DMS53 treated with DMSO at 0.1 percent for 48 hours (cell line): ENCODE data around the gene PPIL4.
A peak's percentile ranks its signal among the peaks of the same experiment; 100 is the strongest.
"Not testable (repeated sequence)": the region's sequence is repeated elsewhere in the genome, so short reads cannot be mapped to it uniquely, and the experiment has no call there.

Experiments
- DNase-seq: peaks from one replicate; lab custom pipeline; 2025; ENCODE audit not compliant: unreplicated experiment; lab: John Stamatoyannopoulos, UW

PPIL4 gene

DNA sequence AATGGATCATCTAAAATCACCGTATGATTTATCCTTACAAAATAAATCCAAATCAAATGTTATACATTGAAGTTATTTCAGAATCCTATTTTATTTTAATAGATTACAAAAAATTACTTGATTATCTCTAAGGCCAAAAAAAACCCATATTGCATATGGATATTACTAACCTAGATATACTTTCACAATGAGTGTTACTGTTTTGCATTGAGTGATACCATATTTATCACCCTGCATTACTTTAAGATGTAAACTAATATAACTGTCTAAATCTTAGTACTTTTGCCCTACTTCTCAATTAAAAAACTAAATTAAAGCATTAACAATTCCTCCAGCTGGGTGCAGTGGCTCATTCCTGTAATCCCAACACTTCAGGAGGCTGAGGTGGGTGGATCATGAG, 11.1 kb downstream of the PPIL4 start:
- DNase-seq = no peak

DNA sequence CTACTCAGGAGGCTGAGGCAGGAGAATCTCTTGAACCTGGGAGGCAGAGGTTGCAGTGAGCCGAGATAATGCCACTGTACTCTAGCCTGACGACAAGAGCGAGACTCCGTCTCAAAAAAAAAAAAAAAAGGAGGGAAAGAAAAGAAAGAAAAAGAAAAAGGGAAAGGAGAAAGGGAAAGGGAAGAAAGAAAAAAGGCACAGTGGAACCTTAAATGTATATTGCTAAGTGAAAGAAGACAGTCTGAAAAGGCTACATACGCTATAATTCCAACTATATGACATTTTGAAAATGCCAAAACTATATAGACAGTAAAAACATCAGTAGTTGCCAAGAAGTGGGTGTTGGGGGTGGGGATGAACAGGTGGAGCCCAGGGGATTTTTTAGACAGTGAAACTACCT, 16.2 kb downstream of the PPIL4 start:
- no peak for DNase-seq

DNA sequence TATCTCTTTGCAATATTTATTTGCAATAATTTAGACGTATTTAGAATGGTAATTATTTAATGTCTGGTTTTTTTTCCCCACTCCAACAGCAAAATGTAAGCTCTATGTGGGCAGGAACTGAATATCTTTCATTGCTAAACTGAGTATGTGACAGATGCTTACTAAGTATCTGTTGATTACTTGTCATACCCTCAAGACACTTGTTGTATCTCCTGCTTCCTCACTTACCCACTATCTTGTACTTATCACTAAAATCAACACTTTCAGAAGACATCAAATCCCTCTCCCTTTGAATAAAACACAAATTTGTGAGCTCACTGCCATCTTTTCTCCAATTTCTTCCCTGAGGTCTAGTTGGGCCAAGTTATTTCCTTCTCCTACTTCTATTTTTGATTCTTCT, 30.3 kb downstream of the PPIL4 start:
- DNase-seq = no peak

DNA sequence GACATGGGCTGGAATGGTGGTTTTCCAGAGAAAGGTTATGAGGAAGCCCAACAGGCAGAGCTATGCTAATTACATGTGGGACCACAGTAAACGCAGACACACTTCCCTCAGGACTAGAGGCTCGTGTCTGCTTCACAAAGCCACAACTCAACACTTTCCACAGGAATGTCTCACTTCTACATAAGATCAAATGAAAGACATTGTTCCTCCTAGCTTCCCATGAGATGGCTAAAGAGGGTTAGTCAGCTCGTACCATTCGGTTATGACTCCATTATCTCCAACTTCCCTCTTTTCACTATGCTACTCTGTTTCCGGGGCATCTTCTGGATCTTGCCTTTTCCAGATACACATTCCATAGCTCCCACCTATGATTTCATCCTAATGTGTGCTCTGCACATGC, 31.9 kb downstream of the PPIL4 start:
- no peak for DNase-seq

DNA sequence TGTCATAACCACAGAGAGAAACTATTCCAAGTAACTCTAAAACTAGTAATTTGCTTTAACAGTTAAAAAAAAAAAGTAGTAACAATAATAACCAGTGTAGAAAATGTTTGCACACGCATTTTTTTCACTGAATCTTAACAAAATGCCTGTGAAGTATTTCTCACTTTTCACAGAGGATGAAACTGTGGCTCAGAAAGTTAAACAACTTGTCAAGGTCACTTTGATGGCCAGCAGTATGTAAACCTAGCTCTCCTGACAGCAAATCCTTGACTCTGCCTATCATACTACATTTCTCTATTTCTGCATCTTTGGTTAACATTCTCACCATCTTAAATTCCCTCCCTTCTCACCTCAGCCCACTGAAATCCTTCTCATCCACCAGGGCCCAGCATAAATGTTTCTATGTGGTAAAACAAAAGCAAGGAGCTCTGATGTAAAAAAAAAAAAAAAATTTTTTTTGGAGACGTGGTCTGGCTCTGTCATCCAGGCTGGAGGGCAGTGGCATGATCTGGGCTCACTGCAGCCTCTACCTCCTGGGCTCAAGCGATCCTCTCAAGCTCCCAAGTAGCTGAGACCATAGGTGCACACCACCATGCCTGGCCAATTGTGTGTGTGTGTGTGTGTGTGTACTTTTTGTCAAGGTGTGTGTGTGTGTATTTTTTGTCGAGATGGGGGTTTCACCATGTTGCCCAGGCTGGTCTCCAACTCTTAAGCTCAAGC, 34.9 kb downstream of the PPIL4 start:
- no peak for DNase-seq

DNA sequence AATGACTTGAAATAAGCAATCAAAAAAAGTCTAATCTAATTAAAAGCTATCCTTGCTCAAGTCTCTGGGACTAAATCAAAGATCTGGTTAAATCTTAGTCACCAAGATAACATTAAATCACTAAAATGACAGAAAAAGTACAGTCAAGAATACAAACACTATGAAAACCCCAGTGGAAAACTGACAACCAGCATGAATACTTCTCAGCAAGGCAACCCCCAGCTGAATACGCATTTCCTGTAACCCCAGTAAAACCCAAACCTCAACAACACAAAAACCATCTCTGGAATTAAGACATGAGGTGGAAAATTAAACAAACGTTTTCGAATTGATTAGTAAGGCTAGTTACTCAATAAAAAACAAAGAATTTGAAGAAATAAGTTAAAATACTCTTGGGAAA, 37.4 kb downstream of the PPIL4 start:
- DNase-seq = no peak

DNA sequence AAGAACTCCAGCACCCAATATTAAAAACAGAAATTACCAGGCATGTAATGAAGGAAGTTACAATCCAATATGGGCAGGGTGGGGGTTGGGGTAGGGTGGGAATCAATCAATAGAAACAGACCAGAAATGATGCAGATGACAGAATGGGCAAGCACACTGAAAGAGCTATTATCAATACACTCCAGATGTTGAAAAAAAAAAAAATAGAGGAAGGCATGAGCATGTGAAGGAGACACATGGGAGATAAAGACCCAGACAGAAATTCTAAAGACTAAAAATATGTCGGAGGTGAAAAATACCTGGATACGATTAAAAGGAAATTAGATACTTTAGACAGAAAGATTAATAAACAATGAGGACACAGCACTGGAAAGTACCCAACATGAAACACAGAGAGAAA, 42.0 kb downstream of the PPIL4 start:
- no peak for DNase-seq

DNA sequence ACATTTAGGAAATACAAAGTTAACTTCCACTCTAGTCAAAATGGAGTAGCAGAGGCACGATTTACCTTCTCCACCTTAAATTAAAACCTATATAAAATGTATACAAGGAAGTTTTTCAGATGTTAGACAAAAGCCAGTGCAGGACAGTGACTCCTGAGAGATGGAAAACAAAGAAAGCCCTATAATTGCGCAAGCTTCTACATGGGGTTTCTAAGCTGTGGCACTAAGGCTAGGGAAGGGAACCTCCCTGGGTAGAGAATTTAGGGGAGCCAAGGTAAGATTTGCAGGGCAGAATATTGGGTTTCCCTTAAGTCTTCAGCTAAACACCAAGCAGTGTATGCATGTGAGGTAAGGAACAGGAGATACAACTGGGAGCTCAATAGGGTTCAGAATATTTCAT, 42.6 kb downstream of the PPIL4 start:
- DNase-seq = no peak

DNA sequence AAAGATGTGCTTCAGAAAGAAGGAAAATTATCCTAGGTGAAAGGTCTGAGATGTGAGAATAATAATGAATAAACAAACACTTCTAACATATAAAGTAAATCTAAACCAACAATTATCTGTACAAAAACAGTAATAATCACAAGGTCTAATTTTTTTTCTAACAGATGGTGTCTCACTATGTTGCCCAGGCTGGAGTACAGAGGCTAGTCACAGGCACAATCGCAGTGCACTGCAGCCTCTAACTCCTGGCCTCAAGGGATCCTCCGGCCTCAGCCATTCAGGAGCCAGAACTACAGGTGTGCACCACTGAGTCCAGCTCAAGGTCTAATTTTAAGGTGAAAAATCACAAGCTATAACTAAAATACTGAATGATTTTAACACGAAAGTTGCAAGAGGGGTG, 44.1 kb downstream of the PPIL4 start:
- no peak for DNase-seq

DNA sequence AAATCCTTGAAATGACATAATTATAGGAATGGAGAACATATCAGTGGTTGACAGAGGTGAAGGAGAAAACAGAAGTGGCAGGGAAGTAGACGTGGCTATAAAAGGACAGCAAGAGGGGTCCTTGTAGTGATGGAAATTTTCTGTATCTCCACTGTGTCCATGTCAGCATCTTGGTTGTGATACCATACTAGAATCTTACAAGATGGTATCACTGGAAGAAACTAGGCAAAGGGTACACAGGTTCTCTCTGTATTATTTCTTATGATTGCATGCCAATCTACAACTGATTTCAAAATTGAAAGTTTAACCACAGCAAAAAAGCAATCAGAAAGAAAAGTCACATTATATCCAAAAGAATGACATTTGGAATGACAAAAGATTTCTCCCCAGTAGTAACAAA, 44.6 kb downstream of the PPIL4 start:
- no peak for DNase-seq

DNA sequence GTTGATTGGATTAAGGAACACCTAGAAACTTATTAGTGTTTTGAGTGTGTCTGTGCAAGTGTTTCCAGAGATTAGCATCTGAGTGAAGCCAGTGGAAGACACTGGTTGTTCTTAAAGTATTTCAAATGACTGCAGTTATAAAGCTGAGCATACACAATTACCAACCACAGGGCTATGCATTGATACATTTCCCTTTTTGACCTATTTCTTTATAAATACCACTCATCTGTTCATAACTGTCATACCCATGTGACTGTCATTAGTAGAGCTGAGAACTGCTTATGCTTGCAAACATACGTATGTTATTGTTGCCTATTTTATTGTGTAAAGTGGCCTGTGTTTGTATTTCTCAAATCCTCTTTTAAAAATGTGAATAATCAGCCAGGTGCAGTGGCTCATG, 45.7 kb downstream of the PPIL4 start:
- no peak for DNase-seq

DNA sequence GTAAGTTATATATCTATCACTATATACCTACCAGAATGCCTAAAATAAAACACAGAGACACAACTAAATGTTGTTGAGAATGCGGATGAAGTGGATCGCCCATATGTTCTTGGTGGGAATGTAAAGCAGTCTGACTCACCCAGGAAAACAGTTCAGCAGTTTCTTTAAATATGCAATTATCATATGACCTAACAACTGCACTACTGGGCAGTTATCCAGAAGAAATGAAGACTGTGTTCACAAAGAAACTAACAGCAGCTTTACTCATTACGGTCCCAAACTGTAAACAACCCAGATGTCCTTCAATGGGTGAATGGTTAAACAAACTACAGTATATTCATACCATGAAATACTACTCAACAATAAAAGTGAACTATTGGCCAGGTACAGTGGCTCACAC, 46.8 kb downstream of the PPIL4 start:
- no peak for DNase-seq

DNA sequence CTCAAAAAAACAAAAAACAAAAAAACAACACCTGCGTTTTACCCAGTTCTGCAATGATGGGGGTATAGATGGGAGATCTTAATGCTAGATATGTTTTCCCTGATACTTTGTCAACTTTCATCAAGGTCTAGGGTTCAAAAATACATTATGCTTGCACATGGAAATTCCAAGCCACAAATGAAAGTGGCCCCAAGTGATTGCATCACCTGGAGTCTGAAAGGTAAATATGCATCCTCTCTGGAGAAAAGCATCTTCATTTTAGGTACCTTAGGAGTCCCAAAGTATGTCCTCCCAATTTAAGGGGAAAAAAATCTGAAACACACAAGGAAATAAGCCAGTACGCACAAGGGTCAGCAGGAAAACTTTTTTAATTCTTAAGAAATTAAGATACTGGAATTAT, 48.5 kb downstream of the PPIL4 start:
- no peak for DNase-seq

DNA sequence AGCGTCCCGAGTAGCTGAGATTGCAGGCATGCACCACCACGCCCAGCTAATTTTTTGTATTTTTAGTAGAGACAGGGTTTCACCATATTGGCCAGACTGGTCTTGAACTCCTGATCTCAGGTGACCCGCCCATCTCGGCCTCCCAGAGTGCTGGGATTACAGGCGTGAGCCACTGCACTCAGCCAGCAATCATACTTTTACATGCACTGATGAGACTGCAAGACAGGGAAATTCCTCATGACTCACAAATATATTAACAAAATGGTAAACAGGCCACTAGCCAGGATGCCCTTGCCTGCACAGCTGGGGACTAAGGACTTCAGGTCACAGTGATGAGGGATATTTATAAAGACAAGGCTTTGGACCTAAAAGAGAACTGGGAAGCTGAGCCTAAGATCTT, 49.2 kb downstream of the PPIL4 start:
- DNase-seq = not testable (repeated sequence)

DNA sequence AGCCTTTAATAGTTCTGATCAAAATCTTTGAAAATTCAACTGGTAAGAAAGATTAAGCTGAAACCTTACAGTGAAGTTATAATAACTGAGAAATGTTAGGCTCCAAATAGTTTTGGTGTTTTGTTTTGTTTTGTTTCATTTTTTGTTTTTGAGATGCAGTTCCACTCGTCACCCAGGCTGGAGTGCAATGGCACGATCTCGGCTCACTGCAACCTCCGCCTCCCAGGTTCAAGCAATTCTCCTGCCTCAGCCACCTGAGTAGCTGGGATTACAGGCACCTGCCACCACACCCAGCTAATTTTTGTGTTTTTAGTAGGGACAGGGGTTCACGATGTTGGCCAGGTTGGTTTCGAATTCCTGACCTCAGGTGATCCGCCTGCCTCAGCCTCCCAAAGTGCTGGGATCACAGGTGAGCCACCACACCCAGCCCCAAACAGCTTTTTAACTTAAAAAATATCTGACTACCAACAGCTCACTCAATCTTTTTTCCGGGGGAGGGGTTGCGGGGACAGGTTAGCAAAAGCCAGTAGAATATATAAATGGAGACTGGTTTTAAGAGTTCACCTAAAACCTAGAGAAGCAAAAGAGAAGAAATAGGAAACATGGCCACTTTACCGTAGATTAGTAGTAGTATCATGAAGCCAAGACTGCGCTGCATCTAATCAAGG, 50.4 kb downstream of the PPIL4 start:
- DNase-seq = not testable (repeated sequence)

DNA sequence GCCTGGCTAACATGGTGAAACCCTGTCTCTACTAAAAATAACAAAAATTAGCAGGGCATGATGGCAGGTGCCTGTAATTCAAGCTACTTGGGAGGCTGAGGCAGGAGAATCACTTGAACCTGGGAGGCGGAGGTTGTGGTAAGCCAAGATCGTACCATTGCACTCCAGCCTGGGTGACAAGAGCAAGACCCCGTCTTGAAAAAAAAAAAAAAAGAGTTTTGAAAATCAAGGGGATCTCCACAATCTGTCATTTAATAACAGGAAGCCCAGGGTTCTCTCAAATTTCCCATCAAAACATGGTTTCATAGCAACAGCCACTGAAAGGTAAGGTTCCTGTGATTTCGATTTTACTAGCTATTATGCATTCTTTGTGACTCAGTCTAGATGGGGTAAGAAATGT, 51.0 kb downstream of the PPIL4 start:
- not testable (repeated sequence) for DNase-seq

DNA sequence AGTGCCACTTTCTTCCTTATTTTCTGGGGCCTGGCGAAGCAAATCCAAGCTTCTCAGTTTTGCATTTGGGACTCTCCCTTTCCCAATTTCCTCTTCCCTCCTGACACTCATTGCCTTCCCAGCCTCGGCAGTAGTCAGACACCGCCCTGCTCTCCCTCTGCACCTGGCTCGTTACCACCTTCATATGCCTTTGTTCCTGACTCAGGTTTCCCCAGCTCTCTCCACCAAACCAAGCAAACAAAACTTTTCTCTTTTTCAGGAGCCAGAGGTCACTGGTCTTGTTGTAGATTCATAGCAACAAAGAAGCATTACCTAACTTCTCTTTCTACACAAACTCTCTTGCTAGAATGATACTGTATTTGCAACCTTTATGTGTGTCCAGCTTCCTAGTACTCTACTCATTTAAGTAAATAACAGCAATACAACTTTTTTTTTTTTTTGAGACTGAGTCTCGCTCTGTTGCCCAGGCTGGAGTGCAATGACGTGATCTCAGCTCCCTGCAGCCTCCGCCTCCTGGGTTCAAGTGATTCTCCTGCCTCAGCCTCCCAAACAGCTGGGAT, 52.0 kb downstream of the PPIL4 start:
- DNase-seq = no peak

DNA sequence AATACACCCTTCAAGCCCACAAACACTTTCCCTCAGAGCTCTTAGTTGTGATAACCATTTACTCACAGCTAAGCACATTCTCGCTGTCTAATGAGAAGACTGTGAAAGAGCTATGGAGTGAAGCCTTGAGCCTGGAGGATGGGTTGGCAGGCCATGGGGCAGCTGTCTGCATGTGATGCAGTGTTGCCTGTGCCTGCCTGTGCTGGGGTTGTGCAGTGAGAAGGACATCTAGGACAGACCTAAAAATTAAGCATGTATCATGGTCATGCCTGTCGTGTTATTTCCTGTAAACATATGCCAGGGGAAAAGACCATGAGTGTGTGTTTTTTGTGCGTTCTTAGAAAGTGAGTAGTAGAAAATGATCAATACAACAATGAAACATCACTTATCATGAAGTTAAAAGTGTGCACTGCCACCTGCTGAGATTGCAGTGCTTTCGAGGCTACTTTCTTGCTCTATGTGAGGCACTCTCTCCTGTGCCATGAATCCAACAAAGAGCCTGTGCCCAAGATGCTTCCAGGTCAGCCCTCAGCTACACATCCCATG, 53.0 kb downstream of the PPIL4 start:
- DNase-seq = no peak

DNA sequence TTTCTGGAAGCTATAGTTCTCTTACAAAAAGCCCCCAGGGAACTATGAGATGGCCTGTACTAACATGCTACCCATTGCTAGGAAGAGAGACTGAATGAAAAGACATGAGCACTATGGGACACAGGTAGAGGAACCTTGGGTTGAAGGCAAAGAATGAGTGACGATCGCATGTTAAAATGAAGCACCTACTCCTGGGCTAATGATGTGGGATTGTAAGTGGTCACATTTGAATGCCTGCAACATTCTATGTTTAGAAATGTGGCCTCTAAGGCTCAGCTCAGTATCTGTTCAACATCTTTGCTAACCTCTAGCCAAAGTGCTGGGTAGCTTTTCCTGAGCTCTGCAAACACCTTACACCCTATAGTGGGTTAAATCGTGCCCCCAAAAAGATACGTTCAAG, 55.9 kb downstream of the PPIL4 start:
- DNase-seq = no peak

DNA sequence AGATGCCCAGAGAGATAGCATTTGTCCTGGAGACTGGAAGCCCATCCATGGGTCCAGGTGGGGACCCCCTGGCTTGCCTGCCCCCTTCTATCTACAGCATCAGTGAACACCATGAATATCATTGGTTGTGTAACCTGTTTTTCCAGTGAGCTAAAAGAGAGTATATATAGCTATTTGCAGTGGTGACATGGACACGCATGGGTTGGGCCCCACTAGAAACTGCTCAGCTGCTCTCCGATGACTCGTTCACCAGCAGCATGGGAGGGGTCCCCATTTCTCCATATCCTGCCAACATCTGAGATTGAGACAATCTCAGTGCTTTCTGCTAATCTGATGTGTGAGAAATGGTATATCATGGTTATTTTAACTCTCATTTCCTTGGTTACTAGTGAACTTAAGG, 57.0 kb downstream of the PPIL4 start:
- peak; percentile 28 for DNase-seq

DNA sequence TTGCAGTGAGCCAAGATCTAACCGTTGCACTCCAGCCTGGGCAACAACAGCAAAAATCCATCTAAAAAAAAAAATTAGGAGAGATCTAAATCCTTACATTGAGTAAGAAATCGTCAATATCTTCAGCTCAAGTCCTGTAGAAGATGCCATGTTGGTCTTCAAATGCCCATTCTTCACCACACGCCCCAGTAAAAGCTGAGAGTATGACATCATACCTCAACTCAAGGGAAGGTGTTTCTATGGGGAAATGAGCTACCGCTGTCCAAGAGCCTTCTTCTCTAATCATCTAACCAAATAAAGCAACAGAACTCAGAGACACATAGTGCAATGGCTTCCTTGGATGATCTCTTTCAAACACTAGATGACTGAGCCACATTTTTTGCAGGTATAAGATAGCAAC, 58.5 kb downstream of the PPIL4 start:
- no peak for DNase-seq
